ENCODE measurements around the gene AMBN. TPM values are rescaled to one million over a fixed set of nuclear protein-coding genes. Genes with fewer than 3 reads are reported as not detected.

The AMBN gene
- total and polyA plus RNA-seq, 2 of the 13 experiments (the other 11 are each of a cell fraction or from before 2014, with no cell fraction given), result not detected

- TF ChIP-seq FOXJ3 (CRISPR knock-in tag; IDR thresholded peaks at IDR 0.05; ENCODE audit: borderline replicate concordance) (no peak), ZBTB39 (CRISPR knock-in tag; IDR thresholded peaks at IDR 0.05) (no peak)
These were observed 35.2 kb upstream of the AMBN start (continued) for GRCh38 chr4:70556856-70557255.

- ChIA-PET CTCF (ENCODE audit: low intra/inter-chr PET ratio, low total read pairs) (interaction anchor here (0.8 to 2.3 kb wide), 2 partner anchors 870 to 1241 kb away, joined by 4 to 11 read pairs; no protein-coding TSS in a partner anchor), POLR2A (no interaction called here)
- DNase-seq (ENCODE audit: low spot score), result peak; percentile 67
- no peak overlapping the region for H3K4me3 ChIP-seq (replicated peaks in 1 of 3; ENCODE audit: insufficient read depth in 1 of 3, low read depth in 2 of 3, low read length in 3 of 3)
- H3K27ac ChIP-seq (ENCODE audit: extremely low read length, insufficient read depth, low read length), result no peak overlapping the region
- no peaks in the 10 kb centered on the region for H3K36me3 ChIP-seq (replicated peaks in 1 of 2; ENCODE audit: control insufficient read depth in 1 of 2, insufficient read depth in 2 of 2, low read length in 2 of 2)
- H3K9ac ChIP-seq (ENCODE audit: insufficient read depth, low read depth, low read length), result no peak overlapping the region
- H3K4me2 ChIP-seq (ENCODE audit: low read depth, low read length), result peak overlapping the region; percentile 33; the same call in 1 of the 2 replicates
- peaks cover 8% of the 10 kb centered on the region; the same call in 1 of the 2 replicates for H3K9me3 ChIP-seq (ENCODE audit: low read length)
- peak; percentile 94 for FAIRE-seq
- no peaks in the 10 kb centered on the region for H3K27me3 ChIP-seq (ENCODE audit: control insufficient read depth in 1 of 2, insufficient read depth in 2 of 2, low read length in 2 of 2)
- no peaks in the 10 kb centered on the region for H4K20me1 ChIP-seq (ENCODE audit: insufficient read depth, low read length)
- peaks cover 28% of the 10 kb centered on the region for H3K4me1 ChIP-seq (ENCODE audit: insufficient read depth, low read length)
- WGBS (ENCODE audit: low lambda C conversion rate), result 15% methylated on average over 2 of the region's 2 CpGs
- no TSS peak for BruUV-seq (replicated peaks)
- H2AFZ ChIP-seq (ENCODE audit: low read length), result no peak overlapping the region
- intact Hi-C loops (cut with micrococcal nuclease; ENCODE audit: unreplicated experiment), result loop anchor here (1.0 to 5.0 kb wide), 4 partner anchors 678 to 1242 kb away; no protein-coding TSS in a partner anchor
- peak; percentile 74; the same call in 2 of the 3 replicates for ATAC-seq
- in situ Hi-C loops (cut with HindIII; ENCODE audit: extremely low pct_ligation_motif_present, low pct_unique_long_range_greater_than_20kb), result no loop called here
- H3K79me2 ChIP-seq (ENCODE audit: insufficient read depth, low read length), result no peaks in the 10 kb centered on the region
- no peak for TF ChIP-seq GATAD1 (CRISPR knock-in tag; IDR thresholded peaks at IDR 0.05)
- TF ChIP-seq ZNF256 (CRISPR knock-in tag; conservative IDR thresholded peaks at IDR 0.05), result no peak
- TF ChIP-seq ZNF253 (CRISPR knock-in tag; IDR thresholded peaks at IDR 0.05; ENCODE audit: borderline replicate concordance), result no peak
- no peak for TF ChIP-seq KDM6A (CRISPR knock-in tag; IDR thresholded peaks at IDR 0.05; ENCODE audit: low read depth)
- TF ChIP-seq MAFG (CRISPR knock-in tag; IDR thresholded peaks at IDR 0.05), result no peak
- no peak for TF ChIP-seq SMAD9 (CRISPR knock-in tag; IDR thresholded peaks at IDR 0.05)
- peak; percentile 11; the same call in 1 of the 2 replicates for TF ChIP-seq GFI1 (CRISPR knock-in tag; IDR thresholded peaks at IDR 0.05; ENCODE audit: borderline replicate concordance)
- TF ChIP-seq ZBTB34 (CRISPR knock-in tag; IDR thresholded peaks at IDR 0.05), result no peak
- 0 out of 2 replicates have a peak, but pooled peaks have one; percentile 25 for TF ChIP-seq MIXL1 (CRISPR knock-in tag; IDR thresholded peaks at IDR 0.05)
- no peak for TF ChIP-seq MED1 (CRISPR knock-in tag; IDR thresholded peaks at IDR 0.05)
- 0 out of 2 replicates have a peak, but pooled peaks have one; percentile 25 for TF ChIP-seq REPIN1 (CRISPR knock-in tag; IDR thresholded peaks at IDR 0.05; ENCODE audit: borderline replicate concordance, low read depth)
- no peak for TF ChIP-seq ETV6 (CRISPR knock-in tag; conservative IDR thresholded peaks at IDR 0.05)
- no peak for TF ChIP-seq ZNF598 (CRISPR knock-in tag; IDR thresholded peaks at IDR 0.05; ENCODE audit: borderline replicate concordance)
- TF ChIP-seq ZNF550 (CRISPR knock-in tag; IDR thresholded peaks at IDR 0.05; ENCODE audit: borderline replicate concordance), result no peak
- no peak for TF ChIP-seq SRSF4 (IDR thresholded peaks at IDR 0.05; ENCODE audit: low read depth, low read length, poor library complexity, severe bottlenecking)
- no peak for TF ChIP-seq ATF4 (CRISPR knock-in tag; IDR thresholded peaks at IDR 0.05)
- TF ChIP-seq MED8 (CRISPR knock-in tag; IDR thresholded peaks at IDR 0.05; ENCODE audit: insufficient replicate concordance), result no peak
These were observed 32.7 kb upstream of the AMBN start for GRCh38 chr4:70559211-70559830.
